PFSK-1 (cell line): ENCODE results near the gene ZNF343.

Source experiments
- FOXP2 ChIP-seq: optimal IDR thresholded peaks from 2 replicates; pipeline ENCODE3; 2011; ENCODE audit warnings: borderline replicate concordance, control low read depth, inconsistent platforms; ENCODE audit not compliant: insufficient read depth; ENCODE audit errors: extremely low read length, extremely low read depth
- POLR2AphosphoS5 ChIP-seq: IDR thresholded peaks from 2 replicates; pipeline ENCODE4 v1.6.1; 2012; ENCODE audit warnings: low read depth, mild to moderate bottlenecking, control low read depth, low read length, moderate library complexity
- SIN3A ChIP-seq: IDR thresholded peaks from 2 replicates; pipeline ENCODE4 v1.6.1; 2012; ENCODE audit warnings: mild to moderate bottlenecking, low read length, moderate library complexity, borderline replicate concordance; ENCODE audit not compliant: insufficient read depth
- TAF1 ChIP-seq: IDR thresholded peaks from 2 replicates; pipeline ENCODE4 v1.6.1; 2012; ENCODE audit warnings: low read length, control low read depth, borderline replicate concordance; ENCODE audit not compliant: insufficient read depth
- TF ChIP-seq, protein P1 (sequence below), 2 experiments: IDR thresholded peaks; 2 replicates each; pipeline versions ENCODE4 v1.6.1 to v1.8.0; 2011 to 2012; ENCODE audit warnings: low read depth in 2 of 2, low read length in 2 of 2, control low read depth in 1 of 2, inconsistent platforms in 1 of 2, mild to moderate bottlenecking in 1 of 2, moderate library complexity in 1 of 2; ENCODE audit not compliant: insufficient read depth in 1 of 2

ZNF343 gene

GRCh38 chr20:2518096-2518495, 9.4 kb upstream of the ZNF343 start:
- no peak for TF ChIP-seq TAF1
- no peak for TF ChIP-seq FOXP2
- TF ChIP-seq, protein P1, sequence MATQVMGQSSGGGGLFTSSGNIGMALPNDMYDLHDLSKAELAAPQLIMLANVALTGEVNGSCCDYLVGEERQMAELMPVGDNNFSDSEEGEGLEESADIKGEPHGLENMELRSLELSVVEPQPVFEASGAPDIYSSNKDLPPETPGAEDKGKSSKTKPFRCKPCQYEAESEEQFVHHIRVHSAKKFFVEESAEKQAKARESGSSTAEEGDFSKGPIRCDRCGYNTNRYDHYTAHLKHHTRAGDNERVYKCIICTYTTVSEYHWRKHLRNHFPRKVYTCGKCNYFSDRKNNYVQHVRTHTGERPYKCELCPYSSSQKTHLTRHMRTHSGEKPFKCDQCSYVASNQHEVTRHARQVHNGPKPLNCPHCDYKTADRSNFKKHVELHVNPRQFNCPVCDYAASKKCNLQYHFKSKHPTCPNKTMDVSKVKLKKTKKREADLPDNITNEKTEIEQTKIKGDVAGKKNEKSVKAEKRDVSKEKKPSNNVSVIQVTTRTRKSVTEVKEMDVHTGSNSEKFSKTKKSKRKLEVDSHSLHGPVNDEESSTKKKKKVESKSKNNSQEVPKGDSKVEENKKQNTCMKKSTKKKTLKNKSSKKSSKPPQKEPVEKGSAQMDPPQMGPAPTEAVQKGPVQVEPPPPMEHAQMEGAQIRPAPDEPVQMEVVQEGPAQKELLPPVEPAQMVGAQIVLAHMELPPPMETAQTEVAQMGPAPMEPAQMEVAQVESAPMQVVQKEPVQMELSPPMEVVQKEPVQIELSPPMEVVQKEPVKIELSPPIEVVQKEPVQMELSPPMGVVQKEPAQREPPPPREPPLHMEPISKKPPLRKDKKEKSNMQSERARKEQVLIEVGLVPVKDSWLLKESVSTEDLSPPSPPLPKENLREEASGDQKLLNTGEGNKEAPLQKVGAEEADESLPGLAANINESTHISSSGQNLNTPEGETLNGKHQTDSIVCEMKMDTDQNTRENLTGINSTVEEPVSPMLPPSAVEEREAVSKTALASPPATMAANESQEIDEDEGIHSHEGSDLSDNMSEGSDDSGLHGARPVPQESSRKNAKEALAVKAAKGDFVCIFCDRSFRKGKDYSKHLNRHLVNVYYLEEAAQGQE (IDR thresholded peaks at IDR 0.05; ENCODE audit: insufficient read depth in 1 of 2, low read depth in 2 of 2, low read length in 2 of 2) = no peak
- no peak for TF ChIP-seq POLR2AphosphoS5
- TF ChIP-seq SIN3A = no peak

DNA sequence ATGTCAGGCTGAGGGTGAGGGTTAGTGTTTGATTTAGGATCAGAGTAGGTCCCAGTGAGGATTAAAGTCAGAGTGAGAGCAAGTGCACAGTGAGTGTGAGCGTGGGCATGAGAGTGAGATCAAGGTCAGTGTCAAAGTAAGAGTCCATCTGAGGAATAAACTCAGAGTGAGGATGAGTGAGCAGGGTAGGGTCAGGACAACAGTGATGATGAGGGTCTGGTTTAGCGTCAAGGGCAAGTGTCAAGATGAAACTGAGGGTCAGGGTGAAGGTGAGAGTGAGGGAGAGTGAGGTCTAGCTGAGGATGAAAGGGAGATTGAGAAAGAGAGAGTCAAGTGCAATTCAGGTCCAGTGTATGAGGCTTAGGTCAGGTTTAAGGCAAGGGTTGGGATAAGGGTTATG, 7.7 kb upstream of the ZNF343 start:
- TF ChIP-seq, protein P1 (IDR thresholded peaks at IDR 0.05; ENCODE audit: insufficient read depth in 1 of 2, low read depth in 2 of 2, low read length in 2 of 2) = no peak
- no peak for TF ChIP-seq TAF1
- no peak for TF ChIP-seq SIN3A
- no peak for TF ChIP-seq POLR2AphosphoS5
- TF ChIP-seq FOXP2 = no peak

DNA sequence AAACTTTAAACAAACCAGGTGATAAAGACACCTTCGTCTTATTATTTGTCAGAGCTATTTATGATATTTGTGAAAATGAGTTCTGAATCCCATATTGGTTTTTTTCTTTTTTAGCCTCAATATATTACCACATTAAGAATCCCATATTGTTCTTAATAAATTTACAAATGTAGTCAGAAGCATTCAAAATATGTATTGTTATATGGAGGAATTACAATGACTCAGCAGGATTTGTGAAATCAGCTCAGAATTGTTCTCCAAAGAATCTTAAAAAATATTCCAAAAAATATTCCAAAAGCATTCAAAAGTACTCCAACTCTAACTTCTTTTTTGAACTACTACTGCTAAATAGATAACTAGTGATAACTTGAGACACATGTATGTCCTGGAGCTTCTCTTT, 6.5 kb upstream of the ZNF343 start:
- TF ChIP-seq SIN3A = no peak
- no peak for TF ChIP-seq FOXP2
- no peak for TF ChIP-seq TAF1
- TF ChIP-seq, protein P1 (IDR thresholded peaks at IDR 0.05; ENCODE audit: insufficient read depth in 1 of 2, low read depth in 2 of 2, low read length in 2 of 2) = no peak
- no peak for TF ChIP-seq POLR2AphosphoS5

DNA sequence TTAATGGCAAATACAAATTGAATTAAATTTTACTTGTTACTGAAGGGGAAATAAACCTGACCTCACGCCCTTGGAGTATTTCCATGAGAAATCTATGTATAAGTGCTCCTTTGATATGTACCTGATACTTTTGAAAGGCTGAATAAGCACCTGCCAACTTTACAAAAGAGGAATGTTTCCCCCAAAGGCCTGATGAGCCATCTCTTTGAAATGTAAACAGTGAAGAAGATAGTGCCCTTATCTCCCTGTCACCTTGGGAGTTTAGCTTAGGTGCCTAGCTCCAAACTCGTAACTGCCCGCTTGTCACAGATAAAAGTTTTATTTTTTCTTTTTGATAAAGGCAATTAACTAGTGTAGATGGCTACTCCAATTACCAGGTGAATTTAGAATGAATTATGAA, 1.1 kb upstream of the ZNF343 start:
- TF ChIP-seq POLR2AphosphoS5 = no peak
- TF ChIP-seq, protein P1 (IDR thresholded peaks at IDR 0.05; ENCODE audit: insufficient read depth in 1 of 2, low read depth in 2 of 2, low read length in 2 of 2) = no peak
- TF ChIP-seq FOXP2 = no peak
- TF ChIP-seq TAF1 = no peak
- no peak for TF ChIP-seq SIN3A

- TF ChIP-seq POLR2AphosphoS5 (no peak), FOXP2 (no peak), TAF1 (no peak), SIN3A (no peak)
- TF ChIP-seq, protein P1 (IDR thresholded peaks at IDR 0.05; ENCODE audit: insufficient read depth in 1 of 2, low read depth in 2 of 2, low read length in 2 of 2) = no peak
Observed at GRCh38 chr20:2509468-2509781, 710 bp upstream of the ZNF343 start.
